CD14-positive monocyte (primary cell): Measurements from ENCODE around the gene MYO5C. TPM values are rescaled to one million over a fixed set of nuclear protein-coding genes. Genes with fewer than 3 reads are reported as not detected.
"Not testable (repeated sequence)": the region's sequence is repeated elsewhere in the genome, so short reads cannot be mapped to it uniquely, and the experiment has no call there.

Source experiments
- DNase-seq, 3 donors: peaks; one replicate each; pipeline ENCODE4 v3.0.0-alpha.2; 2011 to 2022
- H2AFZ ChIP-seq: 2 replicates; pipeline ENCODE4 v1.6.0; 2012; ENCODE audit warnings: mild to moderate bottlenecking, low read depth, low read length, inconsistent platforms; ENCODE audit not compliant: insufficient read depth, poor library complexity, severe bottlenecking
- H3K27ac ChIP-seq, 2 donors: 1 replicate in 1 of 2; 2 replicates in 1 of 2; pipeline ENCODE4 v1.5.1; 2012 to 2013; ENCODE audit warnings: low read length in 2 of 2, control low read depth in 1 of 2, inconsistent platforms in 1 of 2, low read depth in 1 of 2, mild to moderate bottlenecking in 1 of 2
- H3K27me3 ChIP-seq, 2 donors: one replicate each; pipeline versions ENCODE4 v1.6.0 to v1.6.1; 2011 to 2013; ENCODE audit warnings: low read length in 2 of 2; ENCODE audit not compliant: control insufficient read depth in 2 of 2, insufficient read depth in 2 of 2
- H3K36me3 ChIP-seq, 2 donors: replicated peaks in 1 of 2; 1 replicate in 1 of 2; 2 replicates in 1 of 2; pipeline versions ENCODE4 v1.5.1 to v1.6.1; 2012 to 2013; ENCODE audit warnings: low read length in 2 of 2, control low read depth in 1 of 2, inconsistent platforms in 1 of 2, mild to moderate bottlenecking in 1 of 2; ENCODE audit not compliant: insufficient read depth in 2 of 2, control insufficient read depth in 1 of 2
- H3K4me1 ChIP-seq, 2 donors: 1 replicate in 1 of 2; 2 replicates in 1 of 2; pipeline versions ENCODE4 v1.5.1 to v1.6.1; 2012 to 2013; ENCODE audit warnings: low read length in 2 of 2, control low read depth in 1 of 2, inconsistent platforms in 1 of 2, mild to moderate bottlenecking in 1 of 2, moderate library complexity in 1 of 2; ENCODE audit not compliant: insufficient read depth in 2 of 2, control insufficient read depth in 1 of 2
- H3K4me2 ChIP-seq: replicated peaks from 2 replicates; pipeline ENCODE3; 2012; ENCODE audit warnings: low read length, moderate library complexity, mild to moderate bottlenecking; ENCODE audit not compliant: poor library complexity, severe bottlenecking; ENCODE audit errors: extremely low read depth
- H3K4me3 ChIP-seq, 3 experiments: fragments of 200-600 bp in 1 of 3; sonication (generic) in 1 of 3; replicated peaks in 1 of 3; 1 replicate in 2 of 3; 2 replicates in 1 of 3; pipeline ENCODE4 v1.5.1; 2011 to 2013; ENCODE audit warnings: low read length in 3 of 3, mild to moderate bottlenecking in 3 of 3, control low read depth in 2 of 3, low read depth in 2 of 3, inconsistent platforms in 1 of 3, moderate library complexity in 1 of 3
- H3K79me2 ChIP-seq: 2 replicates; pipeline ENCODE4 v1.6.0; 2012; ENCODE audit warnings: mild to moderate bottlenecking, control low read depth, inconsistent platforms, low read length, moderate library complexity; ENCODE audit not compliant: insufficient read depth
- H3K9ac ChIP-seq: 2 replicates; pipeline ENCODE4 v1.6.0; 2017; ENCODE audit warnings: low read length, mild to moderate bottlenecking; ENCODE audit not compliant: insufficient read depth, poor library complexity, severe bottlenecking
- H3K9me3 ChIP-seq, 2 donors: replicated peaks in 1 of 2; 1 replicate in 1 of 2; 2 replicates in 1 of 2; pipeline versions ENCODE4 v1.5.1 to v1.6.1; 2012 to 2013; ENCODE audit warnings: low read length in 2 of 2, control low read depth in 1 of 2; ENCODE audit not compliant: control insufficient read depth in 1 of 2, insufficient read depth in 1 of 2
- H4K20me1 ChIP-seq: 2 replicates; pipeline ENCODE4 v1.6.0; 2012; ENCODE audit warnings: mild to moderate bottlenecking, low read length, control low read depth, moderate library complexity; ENCODE audit not compliant: insufficient read depth
- H3K27ac Mint-ChIP-seq, 7 donors: one replicate each; pipeline ENCODE4 v1.8.0; 2020; ENCODE audit warnings: mild to moderate bottlenecking in 7 of 7, mixed read lengths in 7 of 7, moderate library complexity in 6 of 7, inconsistent platforms in 2 of 7
- H3K27me3 Mint-ChIP-seq, 3 donors: one replicate each; pipeline ENCODE4 v1.8.0; 2021 to 2022; ENCODE audit warnings: low read depth in 3 of 3, mild to moderate bottlenecking in 3 of 3, mixed read lengths in 3 of 3, moderate library complexity in 3 of 3, inconsistent platforms in 1 of 3
- H3K36me3 Mint-ChIP-seq, 2 donors: one replicate each; pipeline ENCODE4 v1.8.0; 2020; ENCODE audit warnings: mixed read lengths in 2 of 2, inconsistent platforms in 1 of 2, mild to moderate bottlenecking in 1 of 2
- H3K4me1 Mint-ChIP-seq: one replicate; pipeline ENCODE4 v1.8.0; 2020; ENCODE audit warnings: mild to moderate bottlenecking, mixed read lengths
- H3K4me3 Mint-ChIP-seq, 2 donors: one replicate each; pipeline ENCODE4 v1.8.0; 2020; ENCODE audit warnings: mild to moderate bottlenecking in 2 of 2, mixed read lengths in 2 of 2, moderate library complexity in 1 of 2
- H3K9me3 Mint-ChIP-seq, 7 donors: one replicate each; pipeline ENCODE4 v1.8.0; 2020 to 2022; ENCODE audit warnings: mixed read lengths in 7 of 7, mild to moderate bottlenecking in 6 of 7, moderate library complexity in 6 of 7, inconsistent platforms in 2 of 7
- WGBS: methylation state at CpG from one replicate; pipeline ENCODE4 v1.1.5; 2013; ENCODE audit warnings: missing lambda C conversion rate; ENCODE audit not compliant: insufficient coverage; 5-methylcytosine and 5-hydroxymethylcytosine counted together
- intact Hi-C, 2 donors: fragments of 100-400 bp; cut with micrococcal nuclease; formaldehyde crosslinking; loops; one replicate each; pipeline versions ENCODE4 v1.15.0 to v1.15.1; 2023
- polyA plus RNA-seq, 3 donors: library from polyadenylated mRNA; depleted of rRNA in 1 of 3; unstranded in 2 of 3; stranded (reverse) in 1 of 3; fragments of 300-500 nt in 2 of 3; fragments of >200 nt in 1 of 3; fragmentation: Illumina TruSeq in 2 of 3; gene quantifications; 1 replicate in 2 of 3; 2 replicates in 1 of 3; pipeline ENCODE4 v1.2.3, GENCODE V29; 2012 to 2021
- TF ChIP-seq, protein P1 (sequence below): fragments of 200-600 bp; IDR thresholded peaks from one replicate; pipeline ENCODE4 v1.8.0; 2022; ENCODE audit warnings: antibody characterized with exemption, mild to moderate bottlenecking

The MYO5C gene
- polyA plus RNA-seq, 3 donors, result 0.20 TPM; not detected in 2

DNA sequence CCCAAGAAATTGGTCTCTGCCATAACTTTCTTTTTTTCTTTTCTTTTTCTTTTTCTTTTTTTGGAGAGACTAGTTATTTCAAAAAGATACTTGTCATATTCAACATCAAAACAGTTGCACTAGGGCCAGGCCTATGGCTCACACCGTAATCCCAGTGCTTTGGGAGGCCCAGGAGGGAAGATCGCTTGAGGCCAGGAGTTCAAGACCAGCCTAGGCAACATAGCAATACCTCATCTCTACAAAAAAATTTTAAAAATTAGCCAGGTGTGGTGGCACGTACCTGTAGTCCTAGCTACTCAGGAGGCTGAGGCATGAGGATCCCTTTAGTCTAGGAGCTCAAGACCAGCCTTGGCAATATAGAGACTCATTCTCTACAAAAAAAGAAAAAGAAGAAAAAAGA is 55.4 kb downstream of the MYO5C start:
- no peak overlapping the region for H3K27ac Mint-ChIP-seq
- intact Hi-C loops, result no loop called here
- no peak for DNase-seq
- H3K4me1 ChIP-seq, result peaks cover 15 to 16% of the 10 kb centered on the region in 2 donors
- H3K9me3 ChIP-seq, result no peaks in the 10 kb centered on the region
- no peak overlapping the region for H3K27ac ChIP-seq
- no peaks in the 10 kb centered on the region for H3K27me3 ChIP-seq
- H3K9ac ChIP-seq, result no peak overlapping the region
- no peaks in the 10 kb centered on the region for H3K36me3 Mint-ChIP-seq
- no peak overlapping the region for H2AFZ ChIP-seq
- peaks cover 19% of the 10 kb centered on the region for H3K4me1 Mint-ChIP-seq
- peaks cover 0 to 4% (median 1%) of the 10 kb centered on the region in 3 donors for H3K27me3 Mint-ChIP-seq
- no peaks in the 10 kb centered on the region for H3K79me2 ChIP-seq
- WGBS, result 100% methylated on average over 1 of the region's 3 CpGs
- no peak overlapping the region for H3K4me2 ChIP-seq
- H3K4me3 ChIP-seq, result no peak overlapping the region
- no peaks in the 10 kb centered on the region for H3K36me3 ChIP-seq
- TF ChIP-seq, protein P1, sequence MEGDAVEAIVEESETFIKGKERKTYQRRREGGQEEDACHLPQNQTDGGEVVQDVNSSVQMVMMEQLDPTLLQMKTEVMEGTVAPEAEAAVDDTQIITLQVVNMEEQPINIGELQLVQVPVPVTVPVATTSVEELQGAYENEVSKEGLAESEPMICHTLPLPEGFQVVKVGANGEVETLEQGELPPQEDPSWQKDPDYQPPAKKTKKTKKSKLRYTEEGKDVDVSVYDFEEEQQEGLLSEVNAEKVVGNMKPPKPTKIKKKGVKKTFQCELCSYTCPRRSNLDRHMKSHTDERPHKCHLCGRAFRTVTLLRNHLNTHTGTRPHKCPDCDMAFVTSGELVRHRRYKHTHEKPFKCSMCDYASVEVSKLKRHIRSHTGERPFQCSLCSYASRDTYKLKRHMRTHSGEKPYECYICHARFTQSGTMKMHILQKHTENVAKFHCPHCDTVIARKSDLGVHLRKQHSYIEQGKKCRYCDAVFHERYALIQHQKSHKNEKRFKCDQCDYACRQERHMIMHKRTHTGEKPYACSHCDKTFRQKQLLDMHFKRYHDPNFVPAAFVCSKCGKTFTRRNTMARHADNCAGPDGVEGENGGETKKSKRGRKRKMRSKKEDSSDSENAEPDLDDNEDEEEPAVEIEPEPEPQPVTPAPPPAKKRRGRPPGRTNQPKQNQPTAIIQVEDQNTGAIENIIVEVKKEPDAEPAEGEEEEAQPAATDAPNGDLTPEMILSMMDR, result no peak
- no peak overlapping the region for H3K4me3 Mint-ChIP-seq
- peaks cover 0 to 1% (median 0%) of the 10 kb centered on the region in 7 donors for H3K9me3 Mint-ChIP-seq
- H4K20me1 ChIP-seq, result no peaks in the 10 kb centered on the region

DNA sequence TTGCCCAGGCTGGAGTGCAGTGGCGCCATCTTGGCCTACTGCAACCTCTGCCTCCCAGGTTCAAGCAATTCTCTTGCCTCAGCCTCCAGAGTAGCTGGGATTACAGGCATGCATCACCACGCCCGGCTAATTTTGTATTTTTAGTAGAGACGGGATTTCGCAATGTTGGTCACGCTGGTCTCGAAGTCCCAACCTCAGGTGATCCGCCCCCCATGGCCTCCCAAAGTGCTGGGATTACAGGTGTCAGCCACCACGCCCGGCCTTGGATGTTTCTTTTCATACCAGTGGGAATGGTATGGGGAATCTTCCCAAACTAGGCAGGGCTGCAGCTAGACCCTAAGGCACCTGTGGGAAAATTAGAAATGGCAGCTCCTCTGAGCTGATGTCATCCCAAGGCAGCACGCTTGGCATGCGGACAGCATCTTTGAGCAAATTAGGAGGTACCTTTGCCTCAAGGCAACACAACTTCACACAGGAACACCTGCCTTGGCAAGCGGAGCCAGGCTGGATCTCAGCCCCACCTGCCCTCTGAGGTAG is 56.5 kb downstream of the MYO5C start:
- H3K36me3 ChIP-seq, DNase-seq, H3K27me3 ChIP-seq, H3K27ac ChIP-seq, H3K4me3 Mint-ChIP-seq, H3K27ac Mint-ChIP-seq, H3K4me2 ChIP-seq, H3K36me3 Mint-ChIP-seq, H4K20me1 ChIP-seq, H3K27me3 Mint-ChIP-seq, H3K9me3 Mint-ChIP-seq, H3K9me3 ChIP-seq, H3K79me2 ChIP-seq, H3K9ac ChIP-seq, intact Hi-C loops, H2AFZ ChIP-seq, H3K4me3 ChIP-seq: not testable (repeated sequence)
- peaks cover 11 to 13% of the 10 kb centered on the region in 2 donors for H3K4me1 ChIP-seq
- 81% methylated on average over 10 of the region's 13 CpGs for WGBS
- peaks cover 19% of the 10 kb centered on the region for H3K4me1 Mint-ChIP-seq
